OCI-LY3 (cell line): Measurements from ENCODE around the gene KISS1.

Experiments
- H2AFZ ChIP-seq: fragments of 200-600, 300-600 bp; shearing (Covaris generic); 2 replicates; pipeline ENCODE4 v1.6.0; 2014; ENCODE audit warnings: antibody characterized with exemption, low read depth, low read length
- H3K27ac ChIP-seq: fragments of 200-600, 300-600 bp; sonication (generic); 2 replicates; pipeline ENCODE4 v1.5.1; 2014; ENCODE audit warnings: mild to moderate bottlenecking, low read length, moderate library complexity, mixed read lengths
- H3K27me3 ChIP-seq: fragments of 200-600, 300-600 bp; sonication (generic); 2 replicates; pipeline ENCODE4 v1.6.1; 2014; ENCODE audit warnings: low read depth, low read length, mixed read lengths
- H3K36me3 ChIP-seq: fragments of 200-600, 300-600 bp; sonication (generic); replicated peaks from 2 replicates; pipeline ENCODE3; 2014; ENCODE audit warnings: low read depth, low read length, mixed read lengths
- H3K4me1 ChIP-seq: fragments of 300-600, 200-600 bp; sonication (generic); 2 replicates; pipeline ENCODE4 v1.6.1; 2014; ENCODE audit warnings: low read length, mixed read lengths
- H3K4me2 ChIP-seq: fragments of 200-600, 300-600 bp; sonication (generic); 2 replicates; pipeline ENCODE4 v1.6.1; 2014; ENCODE audit warnings: low read length, mixed read lengths
- H3K4me3 ChIP-seq: fragments of 300-600, 200-600 bp; sonication (generic); 2 replicates; pipeline ENCODE4 v1.5.1; 2014; ENCODE audit warnings: antibody characterized with exemption, mild to moderate bottlenecking, low read length, moderate library complexity
- H3K79me2 ChIP-seq: fragments of 300-600, 200-600 bp; shearing (Covaris generic); 2 replicates; pipeline ENCODE4 v1.6.1; 2014; ENCODE audit warnings: mild to moderate bottlenecking, low read length, mixed read lengths
- H3K9ac ChIP-seq: fragments of 300-600, 200-600 bp; shearing (Covaris generic); 2 replicates; pipeline ENCODE4 v1.6.0; 2014; ENCODE audit warnings: mild to moderate bottlenecking, low read length, moderate library complexity
- H3K9me3 ChIP-seq: fragments of 200-600, 300-600 bp; shearing (Covaris generic); 2 replicates; pipeline ENCODE4 v1.6.1; 2014; ENCODE audit warnings: low read length, mixed read lengths; ENCODE audit not compliant: insufficient read depth
- H4K20me1 ChIP-seq: fragments of 200-600, 300-600 bp; sonication (generic); 2 replicates; pipeline ENCODE4 v1.6.1; 2016; ENCODE audit warnings: low read length, mixed read lengths; ENCODE audit not compliant: insufficient read depth
- EZH2phosphoT487 ChIP-seq: fragments of 200-600 bp; shearing (Covaris generic); IDR thresholded peaks from 2 replicates; pipeline ENCODE4 v1.6.1; 2018; ENCODE audit warnings: antibody characterized with exemption, mixed run types, low read depth
- TF ChIP-seq, protein P1 (sequence below): fragments of 200-600, 300-600 bp; sonication (generic); IDR thresholded peaks from 2 replicates; pipeline ENCODE4 v1.5.1; 2014; ENCODE audit warnings: antibody characterized with exemption, low read length, low read depth

The KISS1 gene

GRCh38 chr1:204162494-204163074 lies 33.7 kb downstream of the KISS1 start:
- Histone ChIP-seq H4K20me1 (no peaks in the 10 kb centered on the region), H3K27ac (no peak overlapping the region), H3K79me2 (no peaks in the 10 kb centered on the region), H3K9me3 (no peaks in the 10 kb centered on the region), H2AFZ (no peak overlapping the region), H3K9ac (no peak overlapping the region), H3K4me2 (no peak overlapping the region), H3K4me3 (no peak overlapping the region), H3K27me3 (peaks cover 24% of the 10 kb centered on the region), H3K4me1 (no peaks in the 10 kb centered on the region), H3K36me3 (no peaks in the 10 kb centered on the region)
- TF ChIP-seq EZH2phosphoT487 = no peak
- TF ChIP-seq, protein P1, sequence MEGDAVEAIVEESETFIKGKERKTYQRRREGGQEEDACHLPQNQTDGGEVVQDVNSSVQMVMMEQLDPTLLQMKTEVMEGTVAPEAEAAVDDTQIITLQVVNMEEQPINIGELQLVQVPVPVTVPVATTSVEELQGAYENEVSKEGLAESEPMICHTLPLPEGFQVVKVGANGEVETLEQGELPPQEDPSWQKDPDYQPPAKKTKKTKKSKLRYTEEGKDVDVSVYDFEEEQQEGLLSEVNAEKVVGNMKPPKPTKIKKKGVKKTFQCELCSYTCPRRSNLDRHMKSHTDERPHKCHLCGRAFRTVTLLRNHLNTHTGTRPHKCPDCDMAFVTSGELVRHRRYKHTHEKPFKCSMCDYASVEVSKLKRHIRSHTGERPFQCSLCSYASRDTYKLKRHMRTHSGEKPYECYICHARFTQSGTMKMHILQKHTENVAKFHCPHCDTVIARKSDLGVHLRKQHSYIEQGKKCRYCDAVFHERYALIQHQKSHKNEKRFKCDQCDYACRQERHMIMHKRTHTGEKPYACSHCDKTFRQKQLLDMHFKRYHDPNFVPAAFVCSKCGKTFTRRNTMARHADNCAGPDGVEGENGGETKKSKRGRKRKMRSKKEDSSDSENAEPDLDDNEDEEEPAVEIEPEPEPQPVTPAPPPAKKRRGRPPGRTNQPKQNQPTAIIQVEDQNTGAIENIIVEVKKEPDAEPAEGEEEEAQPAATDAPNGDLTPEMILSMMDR = peak; percentile 95

DNA sequence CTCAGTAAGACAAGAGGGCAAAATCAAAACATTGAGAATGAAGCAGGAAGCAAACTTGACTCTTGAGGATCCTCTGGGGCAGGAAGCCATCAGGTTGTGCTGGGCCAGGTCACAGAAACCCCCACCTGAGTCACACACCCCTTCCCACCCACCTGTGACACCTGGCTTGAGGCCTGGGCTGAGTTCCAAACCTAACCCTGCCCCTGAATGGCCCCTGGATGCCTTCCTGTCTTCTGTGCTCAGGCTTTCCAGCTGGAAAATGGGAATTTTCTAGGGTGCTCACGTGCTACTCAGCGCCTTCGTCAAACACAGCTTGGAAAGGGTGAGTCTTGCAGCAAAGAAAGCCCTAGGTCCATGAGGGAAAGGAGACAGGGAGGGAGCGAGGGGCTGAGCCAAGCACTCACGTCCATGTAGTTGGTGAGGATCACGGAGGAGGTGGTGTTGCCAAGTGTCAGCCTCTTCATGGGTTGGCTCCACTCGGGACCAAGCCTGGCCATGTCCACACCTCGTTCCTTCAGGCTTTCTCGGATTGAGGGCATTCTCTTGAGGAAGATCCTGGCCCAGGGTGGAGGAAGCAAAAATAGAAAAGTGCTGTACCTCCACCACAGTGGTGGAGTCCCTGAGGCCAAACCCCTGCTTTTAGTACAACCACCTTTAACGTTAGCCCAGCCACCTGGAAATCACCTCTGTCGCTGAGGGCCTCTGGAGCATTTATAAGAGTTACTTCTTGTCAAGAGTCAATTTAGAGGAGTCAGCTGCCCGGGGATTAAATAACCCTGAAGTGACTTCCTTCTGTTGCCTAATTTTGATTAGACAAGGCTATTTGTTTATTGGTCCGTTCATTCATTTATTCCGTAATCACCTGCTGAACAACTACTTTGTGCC lies 34.4 kb downstream of the KISS1 start:
- Histone ChIP-seq H3K4me2 (no peak overlapping the region), H3K36me3 (no peaks in the 10 kb centered on the region), H2AFZ (no peak overlapping the region), H4K20me1 (no peaks in the 10 kb centered on the region), H3K9ac (no peak overlapping the region), H3K4me1 (no peaks in the 10 kb centered on the region), H3K27ac (no peak overlapping the region), H3K9me3 (no peaks in the 10 kb centered on the region), H3K79me2 (no peaks in the 10 kb centered on the region), H3K4me3 (no peak overlapping the region), H3K27me3 (peaks cover 28% of the 10 kb centered on the region)
- no peak for TF ChIP-seq EZH2phosphoT487
- TF ChIP-seq, protein P1 = no peak

GRCh38 chr1:204157962-204158361 lies 38.3 kb downstream of the KISS1 start:
- Histone ChIP-seq H3K4me3 (no peak overlapping the region), H3K36me3 (no peaks in the 10 kb centered on the region), H3K4me1 (no peaks in the 10 kb centered on the region), H2AFZ (no peak overlapping the region), H3K27me3 (peaks cover 28% of the 10 kb centered on the region), H4K20me1 (no peaks in the 10 kb centered on the region), H3K9me3 (no peaks in the 10 kb centered on the region), H3K27ac (no peak overlapping the region), H3K79me2 (no peaks in the 10 kb centered on the region), H3K4me2 (no peak overlapping the region), H3K9ac (no peak overlapping the region)
- TF ChIP-seq, protein P1 = no peak
- TF ChIP-seq EZH2phosphoT487 = no peak

DNA sequence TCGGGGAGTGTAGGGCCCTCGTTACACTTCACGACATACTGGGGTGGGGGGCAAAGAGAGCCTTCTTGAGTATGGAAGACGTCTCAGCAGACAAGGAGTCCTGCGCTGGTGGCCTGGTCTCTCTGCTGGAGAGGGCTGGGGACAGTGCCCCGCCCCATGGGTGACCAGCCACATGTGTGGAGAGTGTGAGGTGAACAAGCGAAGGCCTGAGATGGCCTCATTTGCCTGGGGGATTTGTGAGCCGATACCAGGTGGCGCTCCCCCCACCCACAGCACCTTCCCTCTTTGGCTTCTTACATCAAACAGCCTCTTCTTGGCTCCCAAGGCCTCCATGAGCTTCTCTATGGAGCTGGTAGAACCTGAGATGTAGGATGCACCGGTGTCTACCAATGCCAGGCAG lies 40.4 kb downstream of the KISS1 start:
- Histone ChIP-seq H3K79me2 (no peaks in the 10 kb centered on the region), H3K9ac (no peak overlapping the region), H3K4me2 (no peak overlapping the region), H3K36me3 (no peaks in the 10 kb centered on the region), H3K4me3 (no peak overlapping the region), H3K27ac (no peak overlapping the region), H3K4me1 (no peaks in the 10 kb centered on the region), H3K27me3 (peaks cover 21% of the 10 kb centered on the region), H3K9me3 (no peaks in the 10 kb centered on the region), H4K20me1 (no peaks in the 10 kb centered on the region), H2AFZ (no peak overlapping the region)
- TF ChIP-seq, protein P1 = no peak
- no peak for TF ChIP-seq EZH2phosphoT487
